Spinal cord (tissue), 10 donors: ENCODE results near the gene ANKRD34C. TPM values are rescaled to one million over a fixed set of nuclear protein-coding genes. Genes with fewer than 3 reads are reported as not detected.

Source experiments
- DNase-seq, 6 donors: peaks; one replicate each; pipeline versions ENCODE4 v3.0.0 to v3.0.0-alpha.2; 2013 to 2015; ENCODE audit warnings: low spot score in 6 of 6, low read depth in 4 of 6
- H3K27ac ChIP-seq: one replicate; pipeline ENCODE4 v1.5.1; 2013; ENCODE audit warnings: low read depth, low read length, control low read depth
- H3K27me3 ChIP-seq: one replicate; pipeline ENCODE4 v1.6.1; 2013; ENCODE audit warnings: low read length; ENCODE audit not compliant: control insufficient read depth, insufficient read depth
- H3K36me3 ChIP-seq: one replicate; pipeline ENCODE4 v1.6.1; 2013; ENCODE audit warnings: low read length; ENCODE audit not compliant: control insufficient read depth, insufficient read depth
- H3K4me1 ChIP-seq: one replicate; pipeline ENCODE4 v1.6.1; 2013; ENCODE audit warnings: low read length; ENCODE audit not compliant: control insufficient read depth, insufficient read depth
- H3K4me3 ChIP-seq: one replicate; pipeline ENCODE4 v1.5.1; 2013; ENCODE audit warnings: low read depth, low read length, control low read depth
- H3K9me3 ChIP-seq: one replicate; pipeline ENCODE4 v1.6.1; 2013; ENCODE audit warnings: low read length; ENCODE audit not compliant: control insufficient read depth, insufficient read depth
- WGBS: methylation state at CpG from one replicate; pipeline ENCODE4 v1.1.5; 2013; ENCODE audit warnings: missing lambda C conversion rate; ENCODE audit not compliant: insufficient coverage; 5-methylcytosine and 5-hydroxymethylcytosine counted together
- polyA plus RNA-seq, 2 donors: library from polyadenylated mRNA; unstranded; fragments of 120-200 nt; gene quantifications; one replicate each; pipeline ENCODE4 v1.2.1, GENCODE V29; 2013; ENCODE audit not compliant: insufficient read length in 2 of 2
- total RNA-seq, 2 donors: library from RNA; depleted of rRNA in 1 of 2; stranded (reverse); fragments of 120-200 nt in 1 of 2; fragments of >200 nt in 1 of 2; gene quantifications; one replicate each; pipeline versions ENCODE4 v1.2.3 to v1.2.4, GENCODE V29; 2013 to 2014
- donor health status: healthy.

Gene ANKRD34C
- total and polyA plus RNA-seq, 4 donors: 0.28 to 0.99 (median 0.45) TPM

GRCh38 chr15:79321876-79322275 is 39.4 kb downstream of the ANKRD34C start:
- no peak for DNase-seq
- H3K4me3 ChIP-seq: no peak overlapping the region
- H3K4me1 ChIP-seq: no peaks in the 10 kb centered on the region
- H3K27ac ChIP-seq: no peak overlapping the region
- WGBS: 92% methylated on average over 14 of the region's 14 CpGs
- peaks cover 25% of the 10 kb centered on the region for H3K36me3 ChIP-seq
- H3K9me3 ChIP-seq: no peaks in the 10 kb centered on the region
- H3K27me3 ChIP-seq: no peaks in the 10 kb centered on the region

- Histone ChIP-seq H3K36me3 (peaks cover 23% of the 10 kb centered on the region), H3K27ac (no peak overlapping the region), H3K4me3 (no peak overlapping the region), H3K27me3 (no peaks in the 10 kb centered on the region), H3K9me3 (no peaks in the 10 kb centered on the region), H3K4me1 (no peaks in the 10 kb centered on the region)
- DNase-seq: no peak
- WGBS: 94% methylated on average over 3 of the region's 3 CpGs
Measured at GRCh38 chr15:79322306-79322705, 39.8 kb downstream of the ANKRD34C start.

- Histone ChIP-seq H3K27ac (no peak overlapping the region), H3K4me1 (no peaks in the 10 kb centered on the region), H3K36me3 (peaks cover 20% of the 10 kb centered on the region), H3K4me3 (no peak overlapping the region), H3K27me3 (no peaks in the 10 kb centered on the region), H3K9me3 (no peaks in the 10 kb centered on the region)
- 86% methylated on average over 1 of the region's 6 CpGs for WGBS
- no peak for DNase-seq
Measured at GRCh38 chr15:79322945-79323344, 40.4 kb downstream of the ANKRD34C start.

GRCh38 chr15:79329171-79329611 is 46.7 kb downstream of the ANKRD34C start:
- 72% methylated on average over 2 of the region's 2 CpGs for WGBS
- Histone ChIP-seq H3K27me3 (no peaks in the 10 kb centered on the region), H3K4me1 (no peaks in the 10 kb centered on the region), H3K36me3 (no peaks in the 10 kb centered on the region), H3K27ac (no peak overlapping the region), H3K9me3 (no peaks in the 10 kb centered on the region), H3K4me3 (no peak overlapping the region)
- DNase-seq: no peak

Other genes with a start within 250 kb of the ANKRD34C start
- 10 to 100 TPM in 1 of 2 donors, 1 to 10 TPM in 1; 4.9 to 22.0 TPM for gene RASGRF1, start 191.9 kb upstream of the ANKRD34C start, total RNA-seq
- 10 to 100 TPM; 34.1 to 42.0 TPM for gene RASGRF1, start 191.9 kb upstream of the ANKRD34C start, polyA plus RNA-seq
- gene TMED3, start 28.4 kb downstream of the ANKRD34C start, total RNA-seq: 10 to 100 TPM; 43.3 to 61.7 TPM
- gene TMED3, start 28.4 kb downstream of the ANKRD34C start, polyA plus RNA-seq: 10 to 100 TPM; 50.3 to 64.2 TPM
- gene MINAR1, start 149.6 kb downstream of the ANKRD34C start, total RNA-seq: 10 to 100 TPM; 15.3 to 40.6 TPM
- gene MINAR1, start 149.6 kb downstream of the ANKRD34C start, polyA plus RNA-seq: 10 to 100 TPM; 14.2 to 19.3 TPM